Measurements from ENCODE around the gene KCNQ1. TPM values are rescaled to one million over a fixed set of nuclear protein-coding genes. Genes with fewer than 3 reads are reported as not detected.

Gene KCNQ1
- total RNA-seq, 1 experiment from 2014 or later: 10.7 TPM

GRCh38 chr11:2869134-2869526 is 424.3 kb downstream of the KCNQ1 start:
- peaks cover 2 to 7% of the 10 kb centered on the region in 2 experiments; a peak in 1 of 4 replicates for H3K4me1 ChIP-seq (ENCODE audit: control insufficient read depth in 1 of 2, insufficient read depth in 2 of 2, low read length in 2 of 2)
- no peaks in the 10 kb centered on the region for H3K36me3 ChIP-seq (ENCODE audit: control insufficient read depth in 1 of 2, insufficient read depth in 2 of 2, low read length in 2 of 2)
- CTCF ChIA-PET: no interaction called here
- H3K9me2 ChIP-seq (ENCODE audit: insufficient read depth): no peaks in the 10 kb centered on the region
- DNase-seq (ENCODE audit: low read depth, low spot score) (no peak), ATAC-seq (no peak)
- H4K20me1 ChIP-seq (ENCODE audit: insufficient read depth): no peaks in the 10 kb centered on the region
- no peak overlapping the region for H2AFZ ChIP-seq (ENCODE audit: low read depth, low read length, poor library complexity, severe bottlenecking)
- no peak overlapping the region for H3K4me2 ChIP-seq (ENCODE audit: low read length)
- no peak overlapping the region for H3K4me3 ChIP-seq (replicated peaks in 1 of 2; ENCODE audit: low read depth in 1 of 2, low read length in 2 of 2)
- POLR2A ChIA-PET: no interaction called here
- H3K27ac ChIP-seq (ENCODE audit: low read depth, low read length): no peak overlapping the region
- no peaks in the 10 kb centered on the region for H3K27me3 ChIP-seq (ENCODE audit: insufficient read depth, low read length)
- H3K9ac ChIP-seq (ENCODE audit: low read length): no peak overlapping the region
- no peaks in the 10 kb centered on the region for H3K79me2 ChIP-seq (ENCODE audit: insufficient read depth, low read length)
- TF ChIP-seq, protein P1, sequence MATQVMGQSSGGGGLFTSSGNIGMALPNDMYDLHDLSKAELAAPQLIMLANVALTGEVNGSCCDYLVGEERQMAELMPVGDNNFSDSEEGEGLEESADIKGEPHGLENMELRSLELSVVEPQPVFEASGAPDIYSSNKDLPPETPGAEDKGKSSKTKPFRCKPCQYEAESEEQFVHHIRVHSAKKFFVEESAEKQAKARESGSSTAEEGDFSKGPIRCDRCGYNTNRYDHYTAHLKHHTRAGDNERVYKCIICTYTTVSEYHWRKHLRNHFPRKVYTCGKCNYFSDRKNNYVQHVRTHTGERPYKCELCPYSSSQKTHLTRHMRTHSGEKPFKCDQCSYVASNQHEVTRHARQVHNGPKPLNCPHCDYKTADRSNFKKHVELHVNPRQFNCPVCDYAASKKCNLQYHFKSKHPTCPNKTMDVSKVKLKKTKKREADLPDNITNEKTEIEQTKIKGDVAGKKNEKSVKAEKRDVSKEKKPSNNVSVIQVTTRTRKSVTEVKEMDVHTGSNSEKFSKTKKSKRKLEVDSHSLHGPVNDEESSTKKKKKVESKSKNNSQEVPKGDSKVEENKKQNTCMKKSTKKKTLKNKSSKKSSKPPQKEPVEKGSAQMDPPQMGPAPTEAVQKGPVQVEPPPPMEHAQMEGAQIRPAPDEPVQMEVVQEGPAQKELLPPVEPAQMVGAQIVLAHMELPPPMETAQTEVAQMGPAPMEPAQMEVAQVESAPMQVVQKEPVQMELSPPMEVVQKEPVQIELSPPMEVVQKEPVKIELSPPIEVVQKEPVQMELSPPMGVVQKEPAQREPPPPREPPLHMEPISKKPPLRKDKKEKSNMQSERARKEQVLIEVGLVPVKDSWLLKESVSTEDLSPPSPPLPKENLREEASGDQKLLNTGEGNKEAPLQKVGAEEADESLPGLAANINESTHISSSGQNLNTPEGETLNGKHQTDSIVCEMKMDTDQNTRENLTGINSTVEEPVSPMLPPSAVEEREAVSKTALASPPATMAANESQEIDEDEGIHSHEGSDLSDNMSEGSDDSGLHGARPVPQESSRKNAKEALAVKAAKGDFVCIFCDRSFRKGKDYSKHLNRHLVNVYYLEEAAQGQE (IDR thresholded peaks at IDR 0.05; ENCODE audit: low read depth): no peak
- TF ChIP-seq, protein P2, sequence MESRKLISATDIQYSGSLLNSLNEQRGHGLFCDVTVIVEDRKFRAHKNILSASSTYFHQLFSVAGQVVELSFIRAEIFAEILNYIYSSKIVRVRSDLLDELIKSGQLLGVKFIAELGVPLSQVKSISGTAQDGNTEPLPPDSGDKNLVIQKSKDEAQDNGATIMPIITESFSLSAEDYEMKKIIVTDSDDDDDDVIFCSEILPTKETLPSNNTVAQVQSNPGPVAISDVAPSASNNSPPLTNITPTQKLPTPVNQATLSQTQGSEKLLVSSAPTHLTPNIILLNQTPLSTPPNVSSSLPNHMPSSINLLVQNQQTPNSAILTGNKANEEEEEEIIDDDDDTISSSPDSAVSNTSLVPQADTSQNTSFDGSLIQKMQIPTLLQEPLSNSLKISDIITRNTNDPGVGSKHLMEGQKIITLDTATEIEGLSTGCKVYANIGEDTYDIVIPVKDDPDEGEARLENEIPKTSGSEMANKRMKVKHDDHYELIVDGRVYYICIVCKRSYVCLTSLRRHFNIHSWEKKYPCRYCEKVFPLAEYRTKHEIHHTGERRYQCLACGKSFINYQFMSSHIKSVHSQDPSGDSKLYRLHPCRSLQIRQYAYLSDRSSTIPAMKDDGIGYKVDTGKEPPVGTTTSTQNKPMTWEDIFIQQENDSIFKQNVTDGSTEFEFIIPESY (IDR thresholded peaks at IDR 0.05; ENCODE audit: extremely low read depth, insufficient replicate concordance, low read length): no peak
- no peak for TF ChIP-seq EGR1 (IDR thresholded peaks at IDR 0.05; ENCODE audit: low read depth)
- intact Hi-C loops (cut with micrococcal nuclease): no loop called here
- RAD21 ChIA-PET (ENCODE audit: low non-redundant PET in 1 of 2, low total read pairs in 2 of 2, uncharacterized antibody in 2 of 2, unreplicated experiment in 2 of 2): no interaction called here
- no TSS peak for BruUV-seq (replicated peaks)
- H3K9me3 ChIP-seq (ENCODE audit: control insufficient read depth in 1 of 2, insufficient read depth in 1 of 2, low read depth in 1 of 2, low read length in 2 of 2): no peaks in the 10 kb centered on the region
